GM21529 (cell line): ENCODE results near the gene UVRAG.

ENCODE experiments used
- ATAC-seq: cut with Tn5 transposase; IDR thresholded peaks from one replicate; pipeline ENCODE4 v1.9.1; 2021; ENCODE audit not compliant: unreplicated experiment

UVRAG gene

GRCh38 chr11:76158394-76159302 is 343.6 kb downstream of the UVRAG start:
- ATAC-seq, result no peak

GRCh38 chr11:76159303-76159937 is 344.4 kb downstream of the UVRAG start:
- ATAC-seq, result no peak

- ATAC-seq, result no peak
Observed at GRCh38 chr11:76159983-76160661, 345.1 kb downstream of the UVRAG start.

GRCh38 chr11:76160856-76161255 is 345.8 kb downstream of the UVRAG start:
- ATAC-seq, result no peak

DNA sequence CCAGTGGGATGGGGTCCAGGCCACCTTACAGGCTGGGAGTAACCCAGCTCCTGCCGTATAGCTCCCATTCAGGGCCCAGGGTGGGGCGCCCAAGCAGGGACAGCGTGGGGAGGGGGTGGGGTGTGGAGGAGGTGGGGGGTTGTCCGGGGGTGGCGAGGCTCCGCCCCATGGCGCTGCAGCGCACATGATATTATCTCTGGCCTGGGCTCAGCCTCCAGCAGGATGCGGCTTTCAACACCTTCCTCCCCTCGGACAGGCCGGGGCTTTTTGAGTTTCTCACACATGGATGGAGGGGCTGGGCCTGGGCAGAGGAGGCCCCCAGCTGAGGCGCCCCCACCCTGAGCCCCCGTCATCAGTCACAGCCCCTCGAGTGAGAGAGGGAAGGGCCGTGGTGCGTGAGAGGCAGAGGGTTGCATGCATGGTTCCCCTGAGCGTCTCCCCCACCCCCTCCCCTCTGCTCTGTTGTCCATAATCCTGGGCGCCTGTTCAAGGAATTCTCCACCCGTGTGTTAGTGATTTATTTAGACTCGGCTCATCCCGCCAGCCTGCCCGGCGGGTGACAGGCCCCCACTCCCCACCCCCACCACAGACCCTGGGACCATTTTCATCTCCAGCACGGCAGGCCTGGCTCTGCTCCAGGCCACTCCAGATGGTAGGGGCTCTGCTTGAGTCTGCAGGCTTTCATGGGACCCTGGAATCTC is 346.4 kb downstream of the UVRAG start:
- ATAC-seq, result no peak

GRCh38 chr11:76162336-76163288 is 347.6 kb downstream of the UVRAG start:
- ATAC-seq, result no peak

DNA sequence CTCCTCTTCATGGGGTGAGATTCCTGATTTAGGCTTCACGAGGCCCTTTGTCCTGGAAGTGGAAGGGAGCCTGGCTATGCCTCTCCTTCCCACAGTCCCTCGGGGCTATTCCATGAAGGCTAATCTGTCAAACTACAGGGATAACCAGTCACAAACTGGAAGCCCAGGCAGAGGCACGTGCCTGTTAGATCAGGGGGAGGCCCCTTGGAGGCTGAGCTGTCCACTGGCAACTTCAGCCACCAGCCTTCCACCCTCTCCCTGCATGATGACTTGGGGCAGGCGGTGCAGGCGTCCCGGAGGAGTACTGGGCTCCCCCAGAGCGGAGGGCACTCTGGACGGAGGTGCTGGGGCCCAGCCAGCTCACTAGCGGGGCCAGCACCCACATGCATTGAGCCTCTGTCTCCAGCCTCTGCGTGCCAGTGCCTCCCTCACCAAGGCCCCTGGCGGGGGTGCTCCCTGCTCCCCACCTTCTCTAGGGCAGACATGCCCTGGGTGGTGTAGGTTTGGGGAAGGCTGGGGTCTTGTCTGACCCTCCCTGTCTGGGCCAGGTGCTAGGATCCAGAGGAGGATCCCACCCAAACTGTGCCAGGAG is 348.4 kb downstream of the UVRAG start:
- no peak for ATAC-seq

- no peak for ATAC-seq
Observed at GRCh38 chr11:76164081-76164480, 349.1 kb downstream of the UVRAG start.

DNA sequence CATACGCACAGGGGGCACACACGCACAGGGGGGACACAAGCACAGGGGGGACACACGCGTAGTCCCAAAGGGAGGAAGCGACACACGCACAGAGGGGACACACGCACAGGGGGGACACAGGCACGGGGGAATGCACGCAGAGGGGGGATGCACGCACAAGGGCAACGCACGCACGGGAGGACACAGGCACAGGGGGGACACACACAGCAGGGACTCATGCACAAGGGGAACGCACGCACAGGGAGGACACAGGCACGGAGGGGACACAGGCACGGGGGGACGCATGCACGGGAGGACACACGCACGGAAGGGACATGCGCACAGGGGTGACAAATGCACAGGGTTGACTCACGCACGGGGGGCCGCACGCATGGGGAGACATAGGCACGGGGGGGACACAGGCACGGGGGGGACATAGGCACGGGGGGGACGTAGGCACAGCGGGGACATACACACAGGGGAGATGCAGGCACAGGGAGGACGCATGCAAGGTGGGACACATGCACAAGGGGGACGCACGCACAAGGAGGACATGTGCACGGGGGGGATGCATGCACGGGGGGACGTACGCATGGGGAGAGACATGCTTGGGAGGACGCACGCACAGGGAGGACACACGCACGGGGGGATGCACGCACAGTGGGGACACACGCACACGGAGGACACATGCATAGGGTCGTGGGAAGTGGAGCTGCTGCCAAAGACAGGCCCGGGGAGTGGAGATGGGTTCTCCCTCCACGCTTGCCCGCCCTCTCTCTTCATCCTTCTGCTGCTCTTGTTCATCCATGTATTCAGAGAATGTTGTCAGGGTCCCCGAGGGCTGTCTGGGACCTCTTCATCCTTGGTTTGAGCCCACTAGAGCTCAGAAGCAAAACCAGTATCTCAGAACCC is 350.1 kb downstream of the UVRAG start:
- ATAC-seq, result no peak

DNA sequence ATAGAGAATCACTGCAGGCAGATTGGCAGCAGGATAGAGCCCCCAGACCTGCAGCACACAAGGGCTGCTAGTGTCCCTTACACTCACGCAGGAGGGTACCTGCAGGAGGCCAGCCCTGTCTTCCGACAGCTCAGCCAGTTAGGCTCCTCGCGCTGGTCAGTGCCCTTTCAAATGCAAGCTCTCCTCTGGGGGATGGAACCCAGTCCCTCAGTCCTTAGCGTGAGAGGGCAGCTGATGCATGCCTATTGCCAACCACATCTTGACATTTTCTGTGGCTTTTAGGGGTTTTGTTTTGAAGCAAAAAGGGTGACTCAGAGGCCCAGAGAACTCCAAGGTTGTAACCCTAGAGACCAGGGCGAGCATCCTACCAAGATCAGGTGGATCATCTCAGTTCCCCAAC is 351.3 kb downstream of the UVRAG start:
- no peak for ATAC-seq

GRCh38 chr11:76167590-76167989 is 352.6 kb downstream of the UVRAG start:
- ATAC-seq, result no peak

- peak; percentile 42 for ATAC-seq
Observed at GRCh38 chr11:76169473-76169896, 354.5 kb downstream of the UVRAG start.

DNA sequence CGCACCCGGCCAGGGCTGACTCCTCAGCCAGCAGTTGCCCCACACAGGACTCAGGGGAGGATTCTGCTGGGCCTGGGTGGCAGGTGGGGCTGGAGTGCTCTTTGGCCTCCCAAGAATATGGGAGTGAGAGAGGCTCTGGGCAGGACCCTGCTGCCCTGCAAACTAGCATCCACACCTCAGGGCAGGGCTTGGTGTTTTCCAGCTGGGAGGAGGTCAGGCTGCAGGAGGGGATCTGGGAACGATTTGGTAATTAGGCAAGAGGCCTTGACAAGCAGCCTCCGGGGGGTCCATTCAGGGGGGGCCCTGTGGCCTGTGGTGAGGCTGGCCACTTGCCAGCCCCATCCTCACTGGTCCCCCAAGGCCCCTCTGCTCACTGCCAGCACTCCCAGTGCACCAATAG is 355.5 kb downstream of the UVRAG start:
- ATAC-seq, result no peak

GRCh38 chr11:76172583-76172982 is 357.6 kb downstream of the UVRAG start:
- ATAC-seq, result no peak

- no peak for ATAC-seq
Observed at GRCh38 chr11:76173663-76174062, 358.7 kb downstream of the UVRAG start.

DNA sequence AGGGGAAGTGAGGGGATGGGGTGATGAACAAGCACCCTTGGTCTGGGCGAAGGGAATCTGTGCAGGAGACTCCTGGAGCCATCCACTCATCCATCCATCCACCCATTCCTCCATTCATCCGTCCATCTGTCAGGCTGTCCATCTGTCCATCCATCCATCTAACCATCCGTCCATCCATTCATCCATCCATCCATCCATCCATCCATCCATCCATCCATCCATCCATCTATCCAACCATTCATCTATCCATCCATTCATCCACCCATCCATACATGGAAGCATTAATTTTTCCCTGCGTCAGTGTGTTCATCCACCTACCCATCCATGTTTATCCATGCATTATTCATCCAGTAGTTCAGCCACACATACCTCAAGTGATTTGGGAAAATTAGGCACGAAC is 359.3 kb downstream of the UVRAG start:
- no peak for ATAC-seq

DNA sequence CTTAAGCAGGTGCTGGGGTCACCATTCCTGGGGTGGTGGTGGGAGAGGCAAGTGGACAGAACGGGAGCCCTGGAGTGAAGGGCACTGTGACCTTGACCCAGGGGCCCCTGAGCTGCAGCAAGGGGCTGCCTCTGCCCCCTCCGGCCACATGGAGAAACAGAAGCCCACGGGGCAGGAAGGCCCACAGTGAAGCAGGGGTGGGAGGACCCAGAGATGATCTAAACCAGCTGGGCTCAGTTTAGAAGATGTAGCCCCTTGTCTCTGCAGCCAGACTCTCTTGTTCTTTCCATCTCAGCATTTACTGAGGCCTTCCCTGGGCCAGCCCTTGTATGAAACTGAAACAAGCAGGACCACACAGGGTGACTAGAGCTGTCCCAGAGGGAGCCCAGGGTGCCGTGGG is 360.8 kb downstream of the UVRAG start:
- ATAC-seq, result no peak

DNA sequence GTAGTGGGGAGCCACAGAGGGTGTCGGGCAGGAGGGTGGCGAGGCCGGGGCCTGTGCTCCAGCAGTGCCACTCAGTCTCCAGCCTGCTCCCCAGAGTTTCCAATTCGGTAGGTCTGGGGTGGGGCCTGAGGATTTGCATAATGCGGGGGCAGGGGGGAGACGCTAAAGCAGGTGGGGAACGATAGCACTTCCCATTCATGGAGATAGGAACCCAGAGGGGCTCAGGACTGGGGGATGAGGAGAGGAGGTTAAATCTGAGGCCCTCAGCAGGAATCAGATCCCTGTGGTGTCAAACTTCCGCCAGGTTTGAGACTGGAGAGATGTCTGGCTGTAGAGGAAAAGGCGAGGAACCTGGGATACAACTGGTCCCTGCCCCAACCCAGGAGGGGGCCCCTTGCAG is 361.5 kb downstream of the UVRAG start:
- ATAC-seq, result no peak

GRCh38 chr11:76177250-76177686 is 362.3 kb downstream of the UVRAG start:
- no peak for ATAC-seq
